Neutrophil (primary cell): Measurements from ENCODE around the gene AFF1.
A peak's percentile ranks its signal among the peaks of the same experiment; 100 is the strongest.

ENCODE experiments used
- H3K27ac ChIP-seq: fragments of 200-600 bp; sonication (generic); 2 replicates; pipeline ENCODE4 v1.5.1; 2016; ENCODE audit warnings: mild to moderate bottlenecking, moderate library complexity
- H3K27me3 ChIP-seq: fragments of 200-600 bp; sonication (generic); 2 replicates; pipeline ENCODE4 v1.6.0; 2016; ENCODE audit warnings: mild to moderate bottlenecking
- H3K36me3 ChIP-seq: fragments of 200-600 bp; sonication (generic); 2 replicates; pipeline ENCODE4 v1.5.1; 2017
- H3K4me1 ChIP-seq, 2 experiments: fragments of 200-600 bp in 1 of 2; sonication (generic) in 1 of 2; 1 replicate in 1 of 2; 2 replicates in 1 of 2; pipeline versions ENCODE4 v1.5.1 to v1.6.1; 2013 to 2016; ENCODE audit warnings: low read depth in 1 of 2, low read length in 1 of 2, mild to moderate bottlenecking in 1 of 2, moderate library complexity in 1 of 2; ENCODE audit not compliant: control insufficient read depth in 1 of 2, insufficient read depth in 1 of 2
- H3K4me3 ChIP-seq, 2 experiments: fragments of 200-600 bp in 1 of 2; sonication (generic) in 1 of 2; 1 replicate in 1 of 2; 2 replicates in 1 of 2; pipeline ENCODE4 v1.5.1; 2013 to 2016; ENCODE audit warnings: low read depth in 1 of 2, low read length in 1 of 2, mild to moderate bottlenecking in 1 of 2, moderate library complexity in 1 of 2
- H3K9me3 ChIP-seq: fragments of 200-600 bp; sonication (generic); 2 replicates; pipeline ENCODE4 v1.5.1; 2016
- TF ChIP-seq, protein P1 (sequence below): fragments of 200-600 bp; sonication (generic); IDR thresholded peaks from 2 replicates; pipeline ENCODE4 v1.5.1; 2016; ENCODE audit warnings: antibody characterized with exemption

The AFF1 gene

GRCh38 chr4:87065021-87065420 lies 130.2 kb downstream of the AFF1 start:
- H3K36me3 ChIP-seq: peaks cover under 1% of the 10 kb centered on the region
- TF ChIP-seq, protein P1, sequence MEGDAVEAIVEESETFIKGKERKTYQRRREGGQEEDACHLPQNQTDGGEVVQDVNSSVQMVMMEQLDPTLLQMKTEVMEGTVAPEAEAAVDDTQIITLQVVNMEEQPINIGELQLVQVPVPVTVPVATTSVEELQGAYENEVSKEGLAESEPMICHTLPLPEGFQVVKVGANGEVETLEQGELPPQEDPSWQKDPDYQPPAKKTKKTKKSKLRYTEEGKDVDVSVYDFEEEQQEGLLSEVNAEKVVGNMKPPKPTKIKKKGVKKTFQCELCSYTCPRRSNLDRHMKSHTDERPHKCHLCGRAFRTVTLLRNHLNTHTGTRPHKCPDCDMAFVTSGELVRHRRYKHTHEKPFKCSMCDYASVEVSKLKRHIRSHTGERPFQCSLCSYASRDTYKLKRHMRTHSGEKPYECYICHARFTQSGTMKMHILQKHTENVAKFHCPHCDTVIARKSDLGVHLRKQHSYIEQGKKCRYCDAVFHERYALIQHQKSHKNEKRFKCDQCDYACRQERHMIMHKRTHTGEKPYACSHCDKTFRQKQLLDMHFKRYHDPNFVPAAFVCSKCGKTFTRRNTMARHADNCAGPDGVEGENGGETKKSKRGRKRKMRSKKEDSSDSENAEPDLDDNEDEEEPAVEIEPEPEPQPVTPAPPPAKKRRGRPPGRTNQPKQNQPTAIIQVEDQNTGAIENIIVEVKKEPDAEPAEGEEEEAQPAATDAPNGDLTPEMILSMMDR: no peak
- no peaks in the 10 kb centered on the region for H3K9me3 ChIP-seq
- no peaks in the 10 kb centered on the region for H3K27me3 ChIP-seq
- H3K4me1 ChIP-seq: no peaks in the 10 kb centered on the region
- no peak overlapping the region for H3K27ac ChIP-seq
- no peak overlapping the region for H3K4me3 ChIP-seq

- H3K4me1 ChIP-seq: no peaks in the 10 kb centered on the region
- TF ChIP-seq, protein P1: no peak
- H3K27me3 ChIP-seq: no peaks in the 10 kb centered on the region
- H3K27ac ChIP-seq: peak overlapping the region; percentile 7
- peaks cover 4% of the 10 kb centered on the region for H3K36me3 ChIP-seq
- no peak overlapping the region for H3K4me3 ChIP-seq
- H3K9me3 ChIP-seq: no peaks in the 10 kb centered on the region
Observed at GRCh38 chr4:87066403-87067123, 131.8 kb downstream of the AFF1 start.

DNA sequence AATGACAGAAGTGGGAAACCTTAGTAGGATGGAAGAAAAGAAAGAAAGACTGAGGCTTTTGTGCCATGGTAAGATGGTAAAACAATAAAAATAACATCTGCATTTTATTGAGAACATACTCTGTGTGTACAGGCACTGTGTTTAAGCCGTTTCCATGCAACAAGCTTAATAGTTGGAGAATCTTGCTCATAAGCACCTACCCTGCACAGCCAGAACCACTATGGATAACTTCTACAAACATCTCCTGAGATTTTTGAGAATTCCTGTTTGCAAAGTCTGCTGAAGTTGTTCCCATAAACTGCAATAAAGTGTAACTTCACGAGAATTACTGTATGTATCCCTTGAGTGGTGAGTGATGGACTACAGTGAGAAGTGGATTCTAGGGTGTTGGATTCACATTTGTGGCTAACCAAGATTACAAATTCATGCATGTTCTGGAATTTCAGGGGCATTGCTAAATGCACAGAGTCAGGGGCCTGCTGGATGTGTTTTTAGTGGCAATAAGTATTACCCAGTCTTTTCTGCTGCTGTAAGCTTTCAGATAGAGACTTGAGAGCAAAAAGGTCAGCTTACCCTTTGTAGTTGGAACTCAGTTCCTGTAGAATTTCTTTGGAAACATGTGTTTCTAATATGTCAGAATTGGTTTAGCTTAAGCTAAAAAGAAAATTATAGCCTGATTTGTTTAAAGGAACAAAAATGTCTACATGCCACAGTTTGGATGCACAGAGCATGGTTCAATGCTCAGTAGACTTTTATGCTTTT lies 132.5 kb downstream of the AFF1 start:
- no peak overlapping the region for H3K4me3 ChIP-seq
- H3K36me3 ChIP-seq: peaks cover 4% of the 10 kb centered on the region
- no peaks in the 10 kb centered on the region for H3K4me1 ChIP-seq
- H3K27ac ChIP-seq: peak overlapping the region; percentile 12
- H3K9me3 ChIP-seq: no peaks in the 10 kb centered on the region
- TF ChIP-seq, protein P1: no peak
- no peaks in the 10 kb centered on the region for H3K27me3 ChIP-seq

GRCh38 chr4:87068583-87069021 lies 133.8 kb downstream of the AFF1 start:
- Histone ChIP-seq H3K4me1 (peaks cover 1 to 3% of the 10 kb centered on the region in 2 experiments), H3K27ac (peak overlapping the region; percentile 49), H3K9me3 (no peaks in the 10 kb centered on the region), H3K36me3 (peaks cover 4% of the 10 kb centered on the region), H3K4me3 (no peak overlapping the region), H3K27me3 (no peaks in the 10 kb centered on the region)
- TF ChIP-seq, protein P1: no peak

DNA sequence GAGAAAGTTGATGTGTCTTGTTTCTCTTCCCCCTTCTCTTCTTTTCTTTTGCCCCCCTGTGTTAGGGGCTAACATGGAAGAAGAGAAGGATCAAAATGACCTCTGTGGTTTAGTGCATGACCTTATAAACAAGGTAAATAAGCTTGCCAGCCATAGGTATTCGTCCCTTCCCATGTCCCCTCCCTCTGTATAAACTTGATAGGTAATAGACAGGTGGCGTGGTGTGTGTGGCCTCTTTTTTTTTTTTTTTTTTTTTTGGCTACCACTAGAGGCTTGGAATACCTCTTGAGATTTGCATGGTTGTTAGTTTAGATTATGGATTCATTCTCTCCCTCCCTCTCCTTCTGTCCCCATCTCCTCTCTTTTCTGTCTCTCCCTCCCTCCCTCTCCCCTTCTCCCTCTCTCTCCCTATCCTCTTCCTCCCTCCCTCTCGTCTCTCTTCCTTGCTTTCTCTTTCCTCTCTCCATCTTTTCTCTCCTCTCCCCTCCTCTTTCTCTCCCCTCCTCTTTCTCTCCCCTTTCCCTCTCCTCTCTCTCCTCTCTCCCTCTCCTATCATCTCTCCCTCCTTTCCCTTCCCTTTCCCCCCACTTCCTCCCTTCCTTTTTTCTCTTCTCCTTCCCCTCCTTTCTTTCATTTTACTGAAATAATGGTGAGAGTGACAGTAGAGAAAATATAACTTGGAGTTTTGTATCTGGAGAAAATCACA lies 134.4 kb downstream of the AFF1 start:
- TF ChIP-seq, protein P1: no peak
- H3K9me3 ChIP-seq: no peaks in the 10 kb centered on the region
- H3K4me1 ChIP-seq: peaks cover 6 to 9% of the 10 kb centered on the region in 2 experiments
- peak overlapping the region; percentile 49 for H3K27ac ChIP-seq
- peaks cover 4% of the 10 kb centered on the region for H3K36me3 ChIP-seq
- H3K27me3 ChIP-seq: no peaks in the 10 kb centered on the region
- no peak overlapping the region for H3K4me3 ChIP-seq
